Mesothelial cell of epicardium (in vitro differentiated cells): ENCODE results near the gene SOS2. TPM values are rescaled to one million over a fixed set of nuclear protein-coding genes. Genes with fewer than 3 reads are reported as not detected.
"Not testable (repeated sequence)": the region's sequence is repeated elsewhere in the genome, so short reads cannot be mapped to it uniquely, and the experiment has no call there.

Source experiments
- DNase-seq, 2 experiments: peaks; one replicate each; pipeline ENCODE4 v3.0.0; 2021; ENCODE audit warnings: low spot score in 2 of 2; ENCODE audit not compliant: unreplicated experiment in 2 of 2
- H3K27ac Mint-ChIP-seq: 2 replicates; pipeline ENCODE4 v1.8.0; 2021; ENCODE audit warnings: mixed read lengths
- H3K27me3 Mint-ChIP-seq: 2 replicates; pipeline ENCODE4 v1.8.0; 2021; ENCODE audit warnings: low read depth, mixed read lengths
- H3K36me3 Mint-ChIP-seq: 2 replicates; pipeline ENCODE4 v1.8.0; 2021; ENCODE audit warnings: mixed read lengths
- H3K4me1 Mint-ChIP-seq: 2 replicates; pipeline ENCODE4 v1.8.0; 2021; ENCODE audit warnings: mixed read lengths
- H3K4me3 Mint-ChIP-seq: 2 replicates; pipeline ENCODE4 v1.8.0; 2021; ENCODE audit warnings: mild to moderate bottlenecking, moderate library complexity, mixed read lengths
- H3K9me3 Mint-ChIP-seq: 2 replicates; pipeline ENCODE4 v1.8.0; 2021; ENCODE audit warnings: mixed read lengths
- CTCF ChIP-seq: fragments of 200-600 bp; sonication (generic); IDR thresholded peaks from one replicate; pipeline ENCODE4 v1.5.0; 2021; ENCODE audit warnings: antibody characterized with exemption; ENCODE audit not compliant: unreplicated experiment
- total RNA-seq: library from RNA; stranded (reverse); gene quantifications from 3 replicates; pipeline ENCODE4 v1.2.1, GENCODE V29; 2021

SOS2 gene
- total RNA-seq, 1 donor from 2014 or later: 47.0 TPM

- H3K27ac Mint-ChIP-seq: peak overlapping the region; percentile 97
- no peak overlapping the region for H3K4me3 Mint-ChIP-seq
- no peak for DNase-seq
- peaks cover 19% of the 10 kb centered on the region for H3K4me1 Mint-ChIP-seq
- no peaks in the 10 kb centered on the region for H3K9me3 Mint-ChIP-seq
- no peaks in the 10 kb centered on the region for H3K36me3 Mint-ChIP-seq
- TF ChIP-seq CTCF: no peak
- H3K27me3 Mint-ChIP-seq: no peaks in the 10 kb centered on the region
Observed at GRCh38 chr14:50082308-50082742, 149.1 kb downstream of the SOS2 start.

- H3K9me3 Mint-ChIP-seq, H3K36me3 Mint-ChIP-seq, DNase-seq, H3K27ac Mint-ChIP-seq, H3K27me3 Mint-ChIP-seq, H3K4me3 Mint-ChIP-seq: not testable (repeated sequence)
- H3K4me1 Mint-ChIP-seq: peaks cover 19% of the 10 kb centered on the region
Observed at GRCh38 chr14:50079103-50079502, 152.3 kb downstream of the SOS2 start.

- DNase-seq, H3K27me3 Mint-ChIP-seq: not testable (repeated sequence)
Observed at GRCh38 chr14:50073663-50074062, 157.7 kb downstream of the SOS2 start.

GRCh38 chr14:50072395-50072794 is 159.0 kb downstream of the SOS2 start:
- no peak for DNase-seq
- H3K27me3 Mint-ChIP-seq: no peaks in the 10 kb centered on the region
- H3K4me3 Mint-ChIP-seq: no peak overlapping the region
- H3K4me1 Mint-ChIP-seq: no peaks in the 10 kb centered on the region
- H3K36me3 Mint-ChIP-seq: peaks cover 7% of the 10 kb centered on the region
- TF ChIP-seq CTCF: no peak
- H3K27ac Mint-ChIP-seq: no peak overlapping the region
- H3K9me3 Mint-ChIP-seq: peaks cover 5% of the 10 kb centered on the region

More at GRCh38 chr14:50073663-50074062, 157.7 kb downstream of the SOS2 start:
- H3K36me3 Mint-ChIP-seq, H3K4me1 Mint-ChIP-seq, H3K9me3 Mint-ChIP-seq, H3K4me3 Mint-ChIP-seq, H3K27ac Mint-ChIP-seq: not testable (repeated sequence)

GRCh38 chr14:50070840-50071548 is 160.4 kb downstream of the SOS2 start:
- H3K4me3 Mint-ChIP-seq: no peak overlapping the region
- peaks cover 7% of the 10 kb centered on the region for H3K36me3 Mint-ChIP-seq
- peaks cover 5% of the 10 kb centered on the region for H3K9me3 Mint-ChIP-seq

GRCh38 chr14:50070230-50070629 is 161.1 kb downstream of the SOS2 start:
- no peak for TF ChIP-seq CTCF
- Mint-ChIP-seq H3K27me3 (no peaks in the 10 kb centered on the region), H3K9me3 (peaks cover 4% of the 10 kb centered on the region), H3K4me1 (peaks cover 2% of the 10 kb centered on the region), H3K36me3 (peaks cover 7% of the 10 kb centered on the region), H3K27ac (no peak overlapping the region), H3K4me3 (no peak overlapping the region)
- no peak for DNase-seq

More at GRCh38 chr14:50070840-50071548, 160.4 kb downstream of the SOS2 start:
- no peak for TF ChIP-seq CTCF
- no peaks in the 10 kb centered on the region for H3K4me1 Mint-ChIP-seq
- DNase-seq: no peak
- H3K27ac Mint-ChIP-seq: no peak overlapping the region
- H3K27me3 Mint-ChIP-seq: no peaks in the 10 kb centered on the region
